Activated T-helper 2 cell treated with anti-CD3 and anti-CD28 coated beads, Interferon-gamma antibody, Interleukin-2, Interleukin-4, amounts not matched to agents 10 μg/mL and 5 μg/mL and 100 μg/mL, durations not matched to agents 14 hours and 24 hours and 36 hours (primary cell): ENCODE results near the gene SAMD11. TPM values are rescaled to one million over a fixed set of nuclear protein-coding genes. Genes with fewer than 3 reads are reported as not detected.

Experiments used
- total RNA-seq: library from RNA; stranded (reverse); gene quantifications from 2 replicates; pipeline ENCODE4 v1.2.3, GENCODE V29; 2022

SAMD11 gene
- total RNA-seq, 1 donor from 2014 or later = not detected

Other genes with a start within 250 kb of the SAMD11 start
- not detected in 2 replicates for gene OR4F16, start 237.3 kb upstream of the SAMD11 start, total RNA-seq
- 150 and 154 TPM in 2 replicates for gene NOC2L, start 35.3 kb downstream of the SAMD11 start, total RNA-seq
- 36.8 and 41.6 TPM in 2 replicates for gene KLHL17, start 36.7 kb downstream of the SAMD11 start, total RNA-seq
- gene PLEKHN1, start 42.6 kb downstream of the SAMD11 start, total RNA-seq = 3.7 and 4.0 TPM in 2 replicates
- not detected in 2 replicates for gene PERM1, start 58.2 kb downstream of the SAMD11 start, total RNA-seq
- gene HES4, start 76.2 kb downstream of the SAMD11 start, total RNA-seq = 2.0 and 3.1 TPM in 2 replicates
- 31.9 and 33.8 TPM in 2 replicates for gene ISG15, start 89.6 kb downstream of the SAMD11 start, total RNA-seq
- 27.6 and 29.2 TPM in 2 replicates for gene AGRN, start 96.2 kb downstream of the SAMD11 start, total RNA-seq
- gene RNF223, start 150.4 kb downstream of the SAMD11 start, total RNA-seq = not detected in 2 replicates
- gene C1orf159, start 192.2 kb downstream of the SAMD11 start, total RNA-seq = 20.5 and 22.1 TPM in 2 replicates
- not detected in 2 replicates for gene TTLL10, start 250.0 kb downstream of the SAMD11 start, total RNA-seq